Naive thymus-derived CD8-positive, alpha-beta T cell (primary cell): ENCODE results near the gene LAMA4. TPM values are rescaled to one million over a fixed set of nuclear protein-coding genes. Genes with fewer than 3 reads are reported as not detected.

Experiments used
- ATAC-seq, 2 donors: fragments of 150-1000 bp; cut with Tn5 transposase in 1 of 2; sonication (Bioruptor Pico), chemical (Tn5 transposase) in 1 of 2; 1 replicate in 1 of 2; 2 replicates in 1 of 2; pipeline ENCODE4 v1.10.0; 2021; ENCODE audit warnings: mild to moderate bottlenecking in 2 of 2, moderate library complexity in 2 of 2
- POLR2A ChIA-PET: fragments of 350-600 bp; sonication (Branson Sonifier 250); formaldehyde crosslinking; loops from one replicate; lab custom pipeline; 2021; ENCODE audit warnings: antibody characterized with exemption; lab: Charles Lee
- DNase-seq, 10 donors: peaks; one replicate each; pipeline versions ENCODE4 v3.0.0 to v3.0.0-alpha.2; 2020 to 2022
- H3K27ac Mint-ChIP-seq, 10 donors: one replicate each; pipeline ENCODE4 v1.8.0; 2020 to 2022; ENCODE audit warnings: mild to moderate bottlenecking in 10 of 10, mixed read lengths in 10 of 10, moderate library complexity in 4 of 10, inconsistent platforms in 1 of 10
- H3K27me3 Mint-ChIP-seq, 5 donors: one replicate each; pipeline ENCODE4 v1.8.0; 2021 to 2022; ENCODE audit warnings: mixed read lengths in 5 of 5
- H3K36me3 Mint-ChIP-seq, 3 donors: one replicate each; pipeline ENCODE4 v1.8.0; 2020 to 2022; ENCODE audit warnings: mixed read lengths in 3 of 3, mild to moderate bottlenecking in 2 of 3, inconsistent platforms in 1 of 3
- H3K4me1 Mint-ChIP-seq, 4 donors: one replicate each; pipeline ENCODE4 v1.8.0; 2021 to 2022; ENCODE audit warnings: mixed read lengths in 4 of 4
- H3K4me3 Mint-ChIP-seq, 10 donors: one replicate each; pipeline ENCODE4 v1.8.0; 2020 to 2022; ENCODE audit warnings: mild to moderate bottlenecking in 10 of 10, mixed read lengths in 10 of 10, moderate library complexity in 6 of 10, inconsistent platforms in 1 of 10
- H3K9me3 Mint-ChIP-seq, 9 donors: one replicate each; pipeline ENCODE4 v1.8.0; 2020 to 2022; ENCODE audit warnings: mixed read lengths in 9 of 9, mild to moderate bottlenecking in 3 of 9, inconsistent platforms in 1 of 9, moderate library complexity in 1 of 9
- polyA plus RNA-seq, 3 donors: library from polyadenylated mRNA; unstranded; fragments of 300-500 nt; fragmentation: Illumina TruSeq; gene quantifications; one replicate each; pipeline ENCODE4 v1.2.3, GENCODE V29; 2021
- total RNA-seq, 8 experiments: library from RNA in 2 of 8; stranded (reverse) in 2 of 8; gene quantifications; one replicate each; pipeline ENCODE4 v1.2.3 and lab custom pipeline; 2021 to 2026

LAMA4 gene
- total and polyA plus RNA-seq, 5 experiments from 2014 or later = not detected

DNA sequence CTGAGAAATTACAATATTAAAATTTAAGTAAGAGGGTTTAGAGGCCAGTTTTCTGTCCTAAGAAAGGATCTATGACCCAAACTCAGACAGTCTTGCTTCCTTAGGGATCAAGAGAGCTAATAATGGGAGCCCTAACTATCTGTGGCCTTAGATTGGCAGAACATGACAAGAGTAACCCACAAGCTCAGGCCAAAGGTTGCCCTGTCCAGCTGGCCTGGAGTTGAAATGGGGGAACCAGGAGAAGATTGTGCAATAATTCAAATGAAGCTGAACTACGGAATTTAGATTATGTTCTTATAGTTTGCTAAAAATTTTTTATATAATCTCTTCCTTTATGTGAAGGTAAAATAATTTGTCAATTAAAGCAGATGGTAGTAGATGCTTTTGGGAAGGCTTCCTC, 26.4 kb downstream of the LAMA4 start:
- POLR2A ChIA-PET = no interaction called here

DNA sequence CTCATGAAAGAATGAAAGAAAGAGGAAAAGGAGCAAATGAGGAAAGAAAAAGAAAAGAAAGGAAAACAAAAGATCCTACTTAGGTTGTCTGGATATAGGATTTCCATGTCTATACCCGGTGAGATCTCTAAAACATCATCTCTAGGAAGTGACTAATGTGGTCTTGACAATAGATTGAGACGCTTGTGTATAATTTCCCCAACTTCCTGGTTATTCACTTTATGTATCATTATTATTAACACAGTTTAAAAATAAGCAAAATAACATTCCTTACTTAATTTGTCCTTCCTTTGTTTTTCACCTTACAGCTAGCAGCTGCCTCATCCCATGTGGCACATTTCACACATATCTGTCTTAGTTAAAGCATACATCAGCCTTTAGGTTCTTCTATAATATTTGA, 27.0 kb downstream of the LAMA4 start:
- Mint-ChIP-seq H3K27ac (no peak overlapping the region), H3K4me1 (no peaks in the 10 kb centered on the region), H3K36me3 (no peaks in the 10 kb centered on the region), H3K9me3 (no peaks in the 10 kb centered on the region), H3K4me3 (no peak overlapping the region), H3K27me3 (peaks cover 2 to 21% (median 12%) of the 10 kb centered on the region in 5 donors)
- no peak for ATAC-seq
- DNase-seq = no peak
- POLR2A ChIA-PET = no interaction called here

More for the DNA sequence above, 26.4 kb downstream of the LAMA4 start:
- ATAC-seq (no peak), DNase-seq (no peak)
- Mint-ChIP-seq H3K4me1 (no peaks in the 10 kb centered on the region), H3K4me3 (no peak overlapping the region), H3K36me3 (no peaks in the 10 kb centered on the region), H3K27me3 (peaks cover 2 to 21% (median 12%) of the 10 kb centered on the region in 5 donors), H3K9me3 (no peaks in the 10 kb centered on the region), H3K27ac (no peak overlapping the region)

DNA sequence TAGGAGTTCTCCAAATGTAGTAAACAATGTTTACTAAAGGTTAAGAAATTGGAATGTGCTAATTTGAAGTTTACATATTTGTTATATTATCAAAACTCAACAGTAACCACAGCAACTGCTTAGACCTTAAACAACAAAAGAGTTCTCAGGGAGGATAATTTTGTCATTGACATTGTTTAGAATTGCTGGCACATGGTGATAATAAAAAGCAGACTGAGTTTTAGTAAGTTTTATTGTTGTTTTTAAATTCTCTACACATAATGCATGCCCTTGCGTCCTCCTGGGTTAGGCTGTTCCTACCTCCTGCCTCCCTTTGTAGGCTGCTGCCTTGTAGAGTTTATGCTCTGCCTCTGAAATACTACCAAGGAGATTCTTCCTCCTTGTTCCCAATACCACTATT, 28.7 kb downstream of the LAMA4 start:
- Mint-ChIP-seq H3K4me3 (no peak overlapping the region), H3K36me3 (no peaks in the 10 kb centered on the region), H3K9me3 (no peaks in the 10 kb centered on the region), H3K27me3 (peaks cover 2 to 21% (median 12%) of the 10 kb centered on the region in 5 donors), H3K27ac (no peak overlapping the region), H3K4me1 (no peaks in the 10 kb centered on the region)
- POLR2A ChIA-PET = no interaction called here
- no peak for DNase-seq
- ATAC-seq = no peak

DNA sequence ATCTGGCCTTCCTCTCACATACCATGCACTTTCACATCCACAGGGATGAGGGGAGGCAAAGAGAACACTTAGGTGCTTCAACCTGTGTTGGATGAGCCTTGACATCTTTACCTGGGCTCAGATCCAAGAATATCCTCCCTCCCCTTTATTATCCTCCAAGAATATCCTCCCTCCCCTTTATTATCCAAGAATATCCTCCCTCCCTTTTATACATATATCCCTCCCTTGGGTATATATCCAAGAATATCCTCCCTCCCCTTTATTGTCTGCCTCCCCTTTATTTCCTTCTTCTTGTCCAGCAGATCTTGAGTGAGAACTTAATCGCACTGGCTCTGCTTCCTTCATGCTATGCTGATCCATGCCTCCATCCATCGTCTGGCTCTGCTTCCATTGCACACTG, 30.3 kb downstream of the LAMA4 start:
- Mint-ChIP-seq H3K27ac (no peak overlapping the region), H3K36me3 (no peaks in the 10 kb centered on the region), H3K4me1 (no peaks in the 10 kb centered on the region), H3K9me3 (no peaks in the 10 kb centered on the region), H3K4me3 (no peak overlapping the region), H3K27me3 (peaks cover 2 to 19% (median 12%) of the 10 kb centered on the region in 5 donors)
- POLR2A ChIA-PET = no interaction called here
- DNase-seq (no peak), ATAC-seq (no peak)

DNA sequence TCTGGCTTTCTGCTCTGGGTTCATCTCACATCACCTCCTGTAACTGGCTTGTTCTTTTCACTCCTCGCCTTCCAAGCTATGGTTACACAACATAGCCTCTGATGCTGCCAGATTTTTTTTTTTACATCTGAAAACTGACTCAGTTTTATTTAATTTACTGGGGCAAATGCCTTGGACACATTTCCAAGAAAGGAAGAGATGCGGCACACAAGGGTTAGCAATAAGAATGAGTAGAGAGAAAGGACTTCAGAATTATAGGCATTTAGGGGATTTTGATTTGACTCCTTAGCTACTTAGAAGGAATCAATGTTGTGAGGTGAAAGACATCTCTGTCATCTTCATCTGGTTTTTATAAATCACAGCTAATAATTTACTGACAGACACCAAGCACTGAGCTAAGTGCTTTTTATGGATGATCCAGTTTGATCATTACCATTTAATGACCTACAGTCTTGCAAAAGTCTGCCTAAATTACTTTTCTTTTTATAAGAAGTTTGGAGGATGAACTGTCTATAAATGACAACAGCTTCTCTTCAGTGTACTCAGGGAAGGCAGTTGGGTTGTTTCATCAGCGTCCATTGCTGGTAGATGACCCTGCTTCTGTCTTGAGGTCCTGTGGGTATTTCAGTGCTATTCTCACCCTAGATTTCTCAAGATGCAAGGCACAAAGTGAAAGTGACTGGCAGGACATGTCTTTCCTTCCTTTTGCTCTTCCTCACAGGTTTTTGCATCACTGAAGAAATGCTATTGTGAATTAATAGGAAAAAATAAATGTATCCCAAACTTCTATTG, 31.1 kb downstream of the LAMA4 start:
- DNase-seq (no peak), ATAC-seq (no peak)
- no peak overlapping the region for H3K4me3 Mint-ChIP-seq
- H3K9me3 Mint-ChIP-seq = no peaks in the 10 kb centered on the region
- H3K36me3 Mint-ChIP-seq = no peaks in the 10 kb centered on the region
- H3K4me1 Mint-ChIP-seq = no peaks in the 10 kb centered on the region
- POLR2A ChIA-PET = no interaction called here
- H3K27me3 Mint-ChIP-seq = peaks cover 2 to 19% (median 12%) of the 10 kb centered on the region in 5 donors
- no peak overlapping the region for H3K27ac Mint-ChIP-seq

DNA sequence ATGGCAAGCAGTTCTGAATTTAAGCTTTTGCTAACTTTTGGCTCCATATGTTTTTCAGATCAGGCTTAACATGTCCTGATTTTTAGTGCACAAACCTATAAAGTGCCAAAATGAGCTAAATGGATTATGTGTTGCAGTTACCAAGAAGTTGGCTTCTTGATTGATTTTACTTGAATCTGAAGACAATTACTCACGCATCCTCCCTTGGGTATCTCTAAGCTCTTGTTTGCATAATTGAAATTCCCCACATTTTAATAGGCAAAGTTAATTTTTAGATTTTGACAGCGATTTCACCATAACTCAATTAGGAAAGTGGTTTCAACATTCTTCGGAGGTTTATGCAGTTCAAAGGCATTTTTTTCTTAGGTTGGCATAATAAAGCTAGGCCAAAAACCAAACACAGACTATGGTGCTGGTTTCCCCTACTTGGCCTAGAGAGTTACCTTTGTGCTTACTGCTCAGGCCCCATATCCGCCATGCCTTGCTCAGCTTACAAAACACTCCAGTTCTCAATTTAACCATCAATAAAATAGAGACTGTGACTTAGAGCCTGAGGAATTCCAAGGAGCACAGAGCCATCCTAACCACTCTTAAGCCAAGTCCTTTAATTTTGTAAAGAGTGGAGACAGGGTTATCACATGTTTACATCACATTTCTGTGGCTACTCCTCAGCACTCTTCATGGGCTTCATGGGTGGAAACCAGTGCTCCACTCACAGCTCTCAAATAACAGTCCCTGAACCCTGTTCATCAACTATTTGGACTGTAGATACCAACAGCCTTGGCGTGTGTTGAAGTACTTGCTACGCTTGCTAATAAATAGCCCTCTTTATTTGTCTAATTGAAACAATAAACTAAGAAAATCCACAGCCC, 32.1 kb downstream of the LAMA4 start:
- ATAC-seq (no peak), DNase-seq (no peak)
- POLR2A ChIA-PET = no interaction called here
- H3K4me1 Mint-ChIP-seq = no peaks in the 10 kb centered on the region
- no peaks in the 10 kb centered on the region for H3K9me3 Mint-ChIP-seq
- no peaks in the 10 kb centered on the region for H3K36me3 Mint-ChIP-seq
- no peak overlapping the region for H3K27ac Mint-ChIP-seq
- no peak overlapping the region for H3K4me3 Mint-ChIP-seq
- peaks cover 2 to 18% (median 12%) of the 10 kb centered on the region in 5 donors for H3K27me3 Mint-ChIP-seq

DNA sequence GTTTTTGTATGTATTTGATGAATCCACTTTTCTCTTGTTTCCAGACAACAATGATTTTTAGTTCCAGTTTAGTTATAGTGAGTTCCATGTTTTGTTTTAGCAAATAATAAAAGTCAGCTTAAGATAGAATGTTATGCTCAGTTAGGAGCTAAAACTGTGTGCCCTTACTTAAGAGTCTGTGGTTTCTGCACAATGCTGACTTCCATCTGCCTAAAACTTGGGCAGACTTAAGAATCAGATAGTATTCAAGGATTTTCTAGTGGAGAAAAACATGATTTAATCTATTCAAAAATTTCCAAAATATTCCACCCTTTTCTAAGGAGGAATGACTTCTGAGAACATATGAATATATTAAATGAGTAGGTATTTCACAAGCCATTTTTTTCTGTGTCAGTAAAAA, 32.8 kb downstream of the LAMA4 start:
- no peaks in the 10 kb centered on the region for H3K9me3 Mint-ChIP-seq
- no peak for ATAC-seq

DNA sequence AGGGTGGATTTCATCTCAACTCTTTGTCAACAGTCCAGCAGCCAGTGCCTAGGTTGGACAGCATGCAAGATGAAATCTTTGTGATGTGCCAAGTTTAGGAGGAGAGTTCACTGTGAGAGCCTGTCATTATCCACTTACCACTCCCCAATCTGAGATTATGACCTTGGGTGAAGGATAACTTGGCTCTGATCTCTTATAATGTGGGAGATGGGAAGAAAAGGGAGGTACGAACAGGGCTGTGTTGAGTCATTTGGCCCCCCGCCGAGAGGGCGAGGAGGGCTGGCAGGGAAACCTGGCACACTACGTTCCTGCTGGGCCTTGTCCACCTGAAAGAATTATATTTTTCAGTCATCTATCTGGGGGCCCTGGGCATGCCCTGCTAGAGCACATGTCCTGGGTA, 35.8 kb downstream of the LAMA4 start:
- DNase-seq (no peak), ATAC-seq (no peak)
- no peaks in the 10 kb centered on the region for H3K9me3 Mint-ChIP-seq
- no peak overlapping the region for H3K27ac Mint-ChIP-seq
- no peaks in the 10 kb centered on the region for H3K4me1 Mint-ChIP-seq
- H3K36me3 Mint-ChIP-seq = no peaks in the 10 kb centered on the region
- H3K4me3 Mint-ChIP-seq = no peak overlapping the region
- POLR2A ChIA-PET = no interaction called here
- peaks cover 0 to 4% (median 0%) of the 10 kb centered on the region in 5 donors for H3K27me3 Mint-ChIP-seq

More for the DNA sequence above, 32.8 kb downstream of the LAMA4 start:
- DNase-seq = no peak
- POLR2A ChIA-PET = no interaction called here
- Mint-ChIP-seq H3K36me3 (no peaks in the 10 kb centered on the region), H3K27me3 (peaks cover 2 to 17% (median 12%) of the 10 kb centered on the region in 5 donors), H3K4me1 (no peaks in the 10 kb centered on the region), H3K4me3 (no peak overlapping the region), H3K27ac (no peak overlapping the region)

DNA sequence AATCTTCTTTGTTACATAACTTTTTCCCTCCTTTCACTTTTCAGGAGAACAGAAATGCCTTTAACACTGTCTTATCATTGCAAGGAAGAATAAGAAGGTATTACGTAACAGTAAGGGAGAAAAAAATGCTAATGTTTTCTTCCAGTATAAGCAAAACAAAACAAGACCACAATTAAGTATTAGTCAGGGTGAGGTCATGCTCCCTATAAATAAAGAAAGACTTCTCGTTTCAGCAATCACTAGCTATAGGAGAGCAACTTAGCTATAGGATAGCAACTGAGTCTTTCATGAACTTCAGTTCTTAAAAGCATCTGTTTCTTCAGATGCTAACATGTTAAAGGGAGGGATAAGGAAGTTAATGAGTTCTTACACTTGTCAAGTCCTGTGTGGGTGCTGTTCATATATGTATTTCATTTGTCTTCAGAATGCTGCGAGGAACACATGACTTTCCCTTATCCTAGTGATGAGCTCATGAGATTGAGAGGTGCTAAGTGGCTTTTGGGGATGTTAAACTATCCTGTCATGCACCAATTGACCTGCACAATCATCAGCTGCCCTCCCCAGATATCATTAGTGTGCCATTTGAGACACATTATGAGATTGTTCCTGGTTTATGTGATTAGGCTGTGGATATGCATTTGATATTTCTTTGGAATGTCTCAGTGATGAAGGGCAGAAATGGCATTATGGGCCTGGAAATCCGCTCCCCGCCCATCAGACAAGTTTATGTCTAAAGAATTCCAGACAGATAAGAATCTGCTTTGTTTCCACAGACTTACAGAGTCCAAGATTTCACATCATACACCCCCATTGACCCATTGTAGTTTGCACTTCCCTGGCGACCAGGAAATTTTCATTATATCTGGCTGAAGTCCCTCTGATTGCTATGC, 37.5 kb downstream of the LAMA4 start:
- no peak overlapping the region for H3K27ac Mint-ChIP-seq
- DNase-seq (no peak), ATAC-seq (no peak)
- H3K4me1 Mint-ChIP-seq = no peaks in the 10 kb centered on the region
- peaks cover under 1 to 7% (median 4%) of the 10 kb centered on the region in 5 donors for H3K27me3 Mint-ChIP-seq
- POLR2A ChIA-PET = no interaction called here
- H3K4me3 Mint-ChIP-seq = no peak overlapping the region
- H3K9me3 Mint-ChIP-seq = no peaks in the 10 kb centered on the region
- H3K36me3 Mint-ChIP-seq = no peaks in the 10 kb centered on the region

DNA sequence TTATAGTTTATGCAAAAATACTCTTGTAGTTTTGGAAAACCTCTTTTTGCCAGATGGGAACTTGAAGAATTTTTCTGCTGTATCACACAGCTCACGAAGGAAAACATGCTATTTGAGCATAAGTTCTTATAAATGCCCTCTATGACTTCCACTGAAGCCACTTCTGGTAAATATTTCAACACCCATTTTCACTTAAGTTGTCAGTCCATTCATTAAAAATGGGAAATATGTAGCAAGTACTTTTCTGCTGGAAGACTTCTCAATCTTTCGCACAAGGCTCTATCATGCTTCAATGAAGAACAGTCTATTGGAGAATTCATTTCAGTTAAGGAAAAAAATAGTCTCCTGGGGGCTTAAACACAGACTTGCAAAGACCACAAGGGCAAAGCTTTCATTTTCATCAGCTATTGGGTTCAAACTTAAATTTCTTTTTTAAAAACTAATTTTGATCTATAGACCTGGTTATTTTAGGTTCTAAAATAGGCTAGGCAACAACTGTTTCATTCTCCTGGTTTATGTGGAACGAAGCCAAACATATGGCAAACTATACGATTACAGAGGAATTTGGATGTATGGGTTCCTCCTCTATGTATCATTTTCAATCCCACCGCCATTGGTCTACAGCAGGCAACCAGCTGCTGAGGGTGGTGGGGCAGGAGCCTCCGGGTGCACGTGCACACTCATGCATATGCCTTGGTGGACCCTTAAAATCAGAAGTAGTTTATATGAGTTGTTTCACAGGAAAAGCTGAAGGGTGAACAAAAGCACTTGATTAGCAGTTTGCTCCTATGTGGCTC, 38.7 kb downstream of the LAMA4 start:
- Mint-ChIP-seq H3K4me1 (no peaks in the 10 kb centered on the region), H3K36me3 (no peaks in the 10 kb centered on the region), H3K4me3 (no peak overlapping the region), H3K9me3 (no peaks in the 10 kb centered on the region), H3K27me3 (peaks cover 6 to 15% (median 11%) of the 10 kb centered on the region in 5 donors), H3K27ac (no peak overlapping the region)
- DNase-seq (no peak), ATAC-seq (no peak)
- POLR2A ChIA-PET = no interaction called here

DNA sequence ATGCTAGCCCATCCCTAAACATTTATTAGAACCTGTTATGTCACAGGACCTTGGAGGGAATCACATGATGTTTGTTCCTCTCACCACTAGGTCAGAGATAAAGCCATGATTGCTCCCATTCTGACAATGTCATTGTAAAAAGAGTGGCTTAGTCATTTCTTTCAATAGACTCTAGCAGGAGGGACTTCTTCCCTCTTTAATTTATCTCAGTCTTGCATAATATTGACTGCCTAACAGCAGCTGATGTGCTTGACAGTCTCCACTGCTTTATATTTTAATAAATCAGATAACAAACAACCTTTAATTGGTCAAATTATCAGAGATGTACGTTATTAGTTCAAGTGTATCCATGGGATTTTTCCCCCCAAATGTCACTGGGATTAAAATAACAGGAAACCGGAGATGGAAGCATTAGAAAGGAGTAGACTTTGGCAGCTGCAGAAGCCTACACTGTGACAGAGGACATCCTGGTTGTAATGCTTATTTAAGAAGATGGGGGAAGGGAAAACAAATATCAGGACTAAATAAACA, 39.6 kb downstream of the LAMA4 start:
- DNase-seq = no peak
- Mint-ChIP-seq H3K27ac (no peak overlapping the region), H3K36me3 (no peaks in the 10 kb centered on the region), H3K4me3 (no peak overlapping the region), H3K27me3 (peaks cover 6 to 15% (median 11%) of the 10 kb centered on the region in 5 donors), H3K4me1 (no peaks in the 10 kb centered on the region), H3K9me3 (no peaks in the 10 kb centered on the region)
- POLR2A ChIA-PET = no interaction called here
- no peak for ATAC-seq

DNA sequence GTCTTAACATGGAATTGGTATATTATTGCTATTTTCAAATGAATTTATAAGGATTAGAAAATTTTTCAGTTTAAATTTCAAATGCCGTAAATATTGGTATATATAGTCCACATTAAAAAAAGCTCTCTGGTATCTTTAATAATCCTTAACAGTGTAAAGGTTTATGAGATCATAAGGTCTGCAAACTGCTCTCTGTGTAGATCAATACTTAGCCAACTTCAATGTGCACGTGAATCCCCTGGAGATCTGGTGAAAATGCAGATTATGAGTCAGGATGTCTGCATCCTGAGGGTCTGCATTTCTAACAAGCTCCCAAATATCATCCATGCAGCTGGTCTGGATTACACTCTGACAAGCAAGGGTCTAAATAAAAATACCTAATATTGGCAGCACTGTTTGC, 43.5 kb downstream of the LAMA4 start:
- POLR2A ChIA-PET = no interaction called here
- ATAC-seq (no peak), DNase-seq (no peak)
- Mint-ChIP-seq H3K4me1 (no peaks in the 10 kb centered on the region), H3K27me3 (peaks cover 6 to 27% (median 12%) of the 10 kb centered on the region in 5 donors), H3K27ac (no peak overlapping the region), H3K36me3 (no peaks in the 10 kb centered on the region), H3K4me3 (no peak overlapping the region), H3K9me3 (no peaks in the 10 kb centered on the region)
